ENCODE data around the gene ETHE1.
A peak's percentile ranks its signal among the peaks of the same experiment; 100 is the strongest.

- TF ChIP-seq CTCF (IDR thresholded peaks at IDR 0.05; ENCODE audit: borderline replicate concordance, extremely low read depth, low read length, poor library complexity, severe bottlenecking) = peak; percentile 91
- TF ChIP-seq EZH2 (IDR thresholded peaks at IDR 0.05; ENCODE audit: borderline replicate concordance, low read depth, low read length, severe bottlenecking) = no peak
Measured at GRCh38 chr19:43555185-43555770, 28.3 kb upstream of the ETHE1 start.
